Peyer's patch (tissue), 4 donors: ENCODE measurements around the gene CDC42BPA.

Experiments used
- CTCF ChIP-seq, 6 experiments: fragments of 450-650 bp in 4 of 6; fragments of 200-600 bp in 2 of 6; sonication (generic) in 1 of 6; IDR thresholded peaks; one replicate each; pipeline ENCODE4 v1.5.1; 2017 to 2019; ENCODE audit warnings: antibody characterized with exemption in 6 of 6, mild to moderate bottlenecking in 3 of 6, moderate library complexity in 1 of 6
- POLR2A ChIP-seq, 2 donors: fragments of 450-650 bp; IDR thresholded peaks; one replicate each; pipeline ENCODE4 v1.5.1; 2017; ENCODE audit warnings: antibody characterized with exemption in 2 of 2, mild to moderate bottlenecking in 2 of 2, moderate library complexity in 2 of 2

GRCh38 chr1:227349967-227350366, 31.7 kb upstream of the CDC42BPA start:
- TF ChIP-seq CTCF (IDR thresholded peaks at IDR 0.05) (no peak), POLR2A (IDR thresholded peaks at IDR 0.05) (no peak)
